Left lung (tissue), 10 donors: ENCODE measurements around the gene OBSL1. TPM values are rescaled to one million over a fixed set of nuclear protein-coding genes. Genes with fewer than 3 reads are reported as not detected.

ENCODE experiments used
- ATAC-seq: fragments of 200-7000 bp; cut with Tn5 transposase; one replicate; pipeline ENCODE4 v1.9.1; 2020; ENCODE audit warnings: moderate library complexity
- DNase-seq, 4 donors: peaks; one replicate each; pipeline ENCODE4 v3.0.0-alpha.2; 2013 to 2020
- H3K27ac ChIP-seq, 2 donors: fragments of 200-600 bp; sonication (generic) in 1 of 2; one replicate each; pipeline versions ENCODE4 v1.5.0 to v1.8.0; 2020 to 2021
- H3K27me3 ChIP-seq, 2 donors: fragments of 200-600 bp; sonication (generic) in 1 of 2; one replicate each; pipeline versions ENCODE4 v1.5.0 to v1.8.0; 2020 to 2021
- H3K36me3 ChIP-seq, 2 donors: fragments of 200-600 bp; sonication (generic) in 1 of 2; one replicate each; pipeline versions ENCODE4 v1.5.0 to v1.8.0; 2020 to 2021
- H3K4me1 ChIP-seq, 2 donors: fragments of 200-600 bp; one replicate each; pipeline ENCODE4 v1.8.0; 2021
- H3K4me3 ChIP-seq, 2 donors: fragments of 200-600 bp; sonication (generic) in 1 of 2; one replicate each; pipeline versions ENCODE4 v1.5.0 to v1.8.0; 2020 to 2021; ENCODE audit warnings: mild to moderate bottlenecking in 1 of 2
- H3K9me3 ChIP-seq, 2 donors: fragments of 200-600 bp; sonication (generic) in 1 of 2; one replicate each; pipeline versions ENCODE4 v1.5.0 to v1.8.0; 2020 to 2021
- CTCF ChIP-seq, 2 donors: fragments of 200-600 bp; sonication (generic) in 1 of 2; IDR thresholded peaks; one replicate each; pipeline versions ENCODE4 v1.5.0 to v1.8.0; 2021; ENCODE audit warnings: antibody characterized with exemption in 2 of 2
- intact Hi-C, 2 donors: fragments of 100-400 bp; cut with DNase I; formaldehyde crosslinking; loops; one replicate each; pipeline versions ENCODE4 v1.11.2 to v1.14.2; 2022
- polyA plus RNA-seq, 6 donors: library from polyadenylated mRNA; unstranded; fragments of 120-200 nt; gene quantifications; one replicate each; pipeline ENCODE4 v1.2.1, GENCODE V29; 2013; ENCODE audit not compliant: insufficient read length in 6 of 6
- total RNA-seq, 2 donors: library from RNA; stranded (reverse); fragmentation: NEBNext Ultra II Directional; extraction: Animal tissue kit (Norgen Biotek cat#: 25700); gene quantifications; one replicate each; pipeline ENCODE4 v1.2.1, GENCODE V29; 2021
- donor health status: DM: no; HTN: yes; CAD: no.
- donor health status: DM: no; HTN: no; CAD: no.

Gene OBSL1
- total and polyA plus RNA-seq, 8 donors = 43.4 to 143 (median 128) TPM

GRCh38 chr2:219530048-219530963 lies 41.0 kb downstream of the OBSL1 start:
- Histone ChIP-seq H3K9me3 (no peaks in the 10 kb centered on the region), H3K36me3 (no peaks in the 10 kb centered on the region), H3K27me3 (peaks cover 18 to 82% of the 10 kb centered on the region in 2 donors), H3K4me3 (no peak overlapping the region), H3K27ac (no peak overlapping the region), H3K4me1 (peaks cover 0 to 3% of the 10 kb centered on the region in 2 donors)
- DNase-seq (peak; percentile 85 to 97 (median 90)), ATAC-seq (peak; percentile 98)
- intact Hi-C loops = loop anchor here in 1 of 2 donors (2.0 kb wide), 1 partner anchor 128 kb away; no protein-coding TSS in a partner anchor
- peak; percentile 91 to 95 for TF ChIP-seq CTCF (IDR thresholded peaks at IDR 0.05)

GRCh38 chr2:219527472-219527871 lies 43.9 kb downstream of the OBSL1 start:
- ATAC-seq (no peak), DNase-seq (no peak)
- intact Hi-C loops = loop anchor here in 1 of 2 donors (5.0 kb wide), 1 partner anchor 50 kb away; no protein-coding TSS in a partner anchor
- H3K27me3 ChIP-seq = peaks cover 45 to 100% of the 10 kb centered on the region in 2 donors
- no peaks in the 10 kb centered on the region for H3K36me3 ChIP-seq
- H3K9me3 ChIP-seq = no peaks in the 10 kb centered on the region
- no peak for TF ChIP-seq CTCF (IDR thresholded peaks at IDR 0.05)
- H3K4me3 ChIP-seq = no peak overlapping the region
- peaks cover 0 to 10% of the 10 kb centered on the region in 2 donors for H3K4me1 ChIP-seq
- no peak overlapping the region for H3K27ac ChIP-seq

- no peaks in the 10 kb centered on the region for H3K9me3 ChIP-seq
- no peak overlapping the region for H3K4me3 ChIP-seq
- H3K27me3 ChIP-seq = peaks cover 48 to 100% of the 10 kb centered on the region in 2 donors
- TF ChIP-seq CTCF (IDR thresholded peaks at IDR 0.05) = no peak
- peak in 1 of 4 donors; percentile 71 for DNase-seq
- H3K4me1 ChIP-seq = peaks cover 0 to 12% of the 10 kb centered on the region in 2 donors
- peak; percentile 65 for ATAC-seq
- intact Hi-C loops = loop anchor here in 1 of 2 donors (5.0 kb wide), 1 partner anchor 50 kb away; no protein-coding TSS in a partner anchor
- no peaks in the 10 kb centered on the region for H3K36me3 ChIP-seq
- H3K27ac ChIP-seq = no peak overlapping the region
These were observed 44.3 kb downstream of the OBSL1 start for GRCh38 chr2:219527076-219527394.

- H3K9me3 ChIP-seq = no peaks in the 10 kb centered on the region
- DNase-seq (peak in 1 of 4 donors; percentile 55), ATAC-seq (no peak)
- no peak overlapping the region for H3K27ac ChIP-seq
- peaks cover 0 to 12% of the 10 kb centered on the region in 2 donors for H3K4me1 ChIP-seq
- no peak overlapping the region for H3K4me3 ChIP-seq
- H3K27me3 ChIP-seq = peaks cover 52 to 100% of the 10 kb centered on the region in 2 donors
- intact Hi-C loops = loop anchor here in 1 of 2 donors (5.0 kb wide), 1 partner anchor 49 kb away; no protein-coding TSS in a partner anchor
- TF ChIP-seq CTCF (IDR thresholded peaks at IDR 0.05) = no peak
- H3K36me3 ChIP-seq = no peaks in the 10 kb centered on the region
These were observed 44.8 kb downstream of the OBSL1 start for GRCh38 chr2:219526320-219527075.
